Measurements from ENCODE around the gene GAL.
"Not testable (repeated sequence)": the region's sequence is repeated elsewhere in the genome, so short reads cannot be mapped to it uniquely, and the experiment has no call there.

The GAL gene, protein sequence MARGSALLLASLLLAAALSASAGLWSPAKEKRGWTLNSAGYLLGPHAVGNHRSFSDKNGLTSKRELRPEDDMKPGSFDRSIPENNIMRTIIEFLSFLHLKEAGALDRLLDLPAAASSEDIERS

DNA sequence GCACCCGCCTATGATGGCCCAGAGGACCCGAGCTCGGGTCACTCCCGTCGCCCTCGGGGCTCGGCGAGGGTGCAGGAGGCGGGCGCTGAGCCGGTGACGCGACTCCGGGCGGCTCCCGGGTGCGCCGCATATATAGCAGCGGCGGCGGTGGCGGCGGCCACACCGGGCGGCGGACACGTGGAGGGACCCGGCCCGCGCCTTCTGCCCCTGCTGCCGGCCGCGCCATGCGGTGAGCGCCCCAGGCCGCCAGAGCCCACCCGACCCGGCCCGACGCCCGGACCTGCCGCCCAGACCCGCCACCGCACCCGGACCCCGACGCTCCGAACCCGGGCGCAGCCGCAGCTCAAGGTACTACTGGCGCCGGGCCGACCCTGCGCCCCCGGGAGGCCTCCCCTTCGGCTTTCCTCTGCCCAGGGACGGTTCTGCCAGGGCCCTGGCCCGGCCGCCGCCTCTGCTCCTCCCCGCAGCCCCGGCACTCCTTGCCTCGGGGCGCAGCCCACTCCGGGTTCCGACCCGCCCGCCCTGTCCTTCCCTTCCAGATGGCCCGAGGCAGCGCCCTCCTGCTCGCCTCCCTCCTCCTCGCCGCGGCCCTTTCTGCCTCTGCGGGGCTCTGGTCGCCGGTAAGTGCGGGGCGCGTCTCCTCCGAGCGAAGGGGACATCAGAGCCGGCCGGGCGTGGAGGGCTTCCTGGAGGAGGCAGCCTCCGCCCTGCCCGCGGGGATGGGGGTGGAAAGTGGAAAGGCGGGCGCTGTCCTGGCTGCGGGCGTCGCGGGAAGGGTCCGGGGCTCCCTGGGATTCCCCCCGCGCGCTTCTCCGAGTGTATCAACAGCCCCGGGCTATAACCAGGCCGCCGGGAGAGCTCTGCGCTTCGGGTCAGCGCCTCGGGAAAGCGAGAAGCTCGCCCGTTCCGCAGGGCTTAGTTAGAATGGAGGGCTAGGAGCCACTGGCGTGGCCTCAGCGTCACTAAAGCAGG lies at the start of gene GAL:
Gene GAL, plus strand, starts transcription at position 160 of the 972 bp plus-strand sequence. Its CDS starts 380 bp downstream, at position 540.
- DNase-seq (ENCODE audit: low read depth in 2 of 2), result no peak

DNA sequence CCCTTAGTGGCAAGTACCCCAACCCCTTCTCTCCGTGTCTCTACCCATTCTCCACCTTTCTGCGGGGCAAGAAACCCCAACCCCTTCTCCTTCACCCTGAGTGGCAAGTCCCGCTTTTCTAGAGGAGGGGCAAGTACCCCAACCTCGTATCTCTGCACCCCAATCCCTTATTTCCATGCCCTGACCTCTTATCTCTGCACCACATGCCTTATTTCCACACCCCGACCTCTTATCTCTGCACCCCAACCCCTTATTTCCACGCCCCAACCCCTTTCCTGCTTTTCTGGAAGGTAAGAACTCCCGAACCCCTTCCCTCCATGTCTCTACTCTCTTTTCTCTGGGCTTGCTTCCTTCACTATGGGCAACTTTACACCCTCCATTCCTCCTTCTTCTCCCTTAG lies 49.7 kb upstream of the GAL start:
- DNase-seq (ENCODE audit: low read depth in 2 of 2), result not testable (repeated sequence)

DNA sequence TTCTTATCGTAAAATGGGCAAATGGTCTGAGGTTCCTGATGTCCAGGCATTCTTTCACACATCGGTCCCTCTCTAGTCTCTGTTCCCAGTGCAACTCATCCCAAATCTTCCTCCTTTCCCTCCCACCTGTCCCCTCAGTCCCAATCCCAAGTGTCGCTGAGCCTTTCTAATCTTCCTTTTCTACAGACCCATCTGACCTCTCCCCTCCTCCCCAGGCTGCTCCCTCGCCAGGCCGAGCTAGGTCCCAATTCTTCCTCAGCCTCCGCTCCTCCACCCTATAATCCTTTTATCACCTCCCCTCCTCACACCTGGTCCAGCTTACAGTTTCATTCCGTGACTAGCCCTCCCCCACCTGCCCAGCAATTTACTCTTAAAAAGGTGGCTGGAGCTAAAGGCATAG lies 49.2 kb upstream of the GAL start:
- DNase-seq (ENCODE audit: low read depth in 2 of 2), result not testable (repeated sequence)

DNA sequence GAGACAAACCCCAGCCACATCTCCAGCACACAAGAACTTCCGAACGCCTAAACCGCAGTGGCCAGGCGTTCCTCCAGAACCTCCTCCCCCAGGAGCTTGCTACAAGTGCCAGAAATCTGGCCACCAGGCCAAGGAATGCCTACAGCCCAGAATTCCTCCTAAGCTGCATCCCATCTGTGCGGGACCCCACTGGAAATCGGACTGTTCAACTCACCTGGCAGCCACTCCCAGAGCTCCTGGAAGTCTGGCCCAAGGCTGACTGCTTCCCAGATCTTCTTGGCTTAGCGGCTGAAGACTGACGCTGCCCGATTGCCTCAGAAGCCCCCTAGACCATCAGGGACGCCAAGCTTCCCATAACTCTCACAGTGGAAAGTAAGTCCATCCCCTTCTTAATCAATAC lies 48.5 kb upstream of the GAL start:
- not testable (repeated sequence) for DNase-seq (ENCODE audit: low read depth in 2 of 2)

DNA sequence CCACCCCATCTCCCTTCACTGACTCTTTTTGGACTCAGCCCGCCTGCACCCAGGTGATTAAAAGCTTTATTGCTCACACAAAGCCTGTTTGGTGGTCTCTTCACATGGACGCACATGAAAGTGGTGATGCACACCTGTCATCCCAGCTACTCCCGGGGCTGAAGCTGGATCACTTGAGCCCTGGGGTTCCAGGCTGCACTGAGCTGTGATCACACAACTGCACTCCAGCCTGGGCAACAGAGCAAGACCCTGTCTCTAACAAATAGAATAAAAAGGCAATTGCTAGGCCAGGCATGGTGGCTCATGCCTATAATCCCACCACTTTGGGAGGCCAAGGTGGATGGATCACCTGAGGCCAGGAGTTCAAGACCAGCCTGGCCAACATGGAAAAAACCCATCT lies 45.0 kb upstream of the GAL start:
- not testable (repeated sequence) for DNase-seq (ENCODE audit: low read depth in 2 of 2)

DNA sequence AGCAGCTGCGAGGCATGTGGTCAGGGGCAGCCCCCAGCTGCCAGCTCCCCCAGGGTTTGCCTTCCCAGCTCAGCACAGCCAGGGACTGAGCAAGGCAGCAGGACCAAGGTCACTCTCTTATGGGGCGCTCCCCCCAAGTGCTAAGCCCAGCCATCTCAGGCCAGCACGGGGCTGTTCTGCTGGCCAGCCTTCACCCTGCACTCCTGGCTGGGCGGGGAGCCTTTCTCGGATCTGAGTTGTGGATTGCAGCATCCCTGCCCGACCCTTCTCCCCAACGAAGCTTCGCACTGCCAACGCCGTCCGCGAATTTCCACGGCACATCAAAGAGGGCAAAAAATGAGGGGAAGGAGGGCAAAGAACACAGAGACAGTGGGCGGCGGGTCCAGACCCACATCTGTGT lies 42.5 kb upstream of the GAL start:
- no peak for DNase-seq (ENCODE audit: low read depth in 2 of 2)

DNA sequence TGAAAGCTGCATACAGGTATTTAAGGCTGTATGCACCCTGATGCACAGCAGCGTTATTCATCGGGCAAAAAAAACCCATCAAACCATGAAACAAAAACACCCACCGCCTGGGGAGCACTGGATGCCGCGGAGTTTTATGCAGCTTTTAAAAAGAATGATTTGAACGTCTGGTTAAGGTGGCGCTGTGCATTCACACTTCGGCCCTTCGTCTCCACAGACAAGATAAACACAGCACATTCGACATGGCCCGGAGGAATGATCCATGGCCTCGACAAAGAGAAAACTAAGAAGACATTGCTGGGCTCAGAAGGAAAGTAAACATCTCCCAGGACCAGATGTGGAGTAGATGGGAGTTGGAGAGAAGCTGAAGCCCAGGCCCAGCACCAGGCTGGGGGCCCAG lies 40.8 kb upstream of the GAL start:
- no peak for DNase-seq (ENCODE audit: low read depth in 2 of 2)

DNA sequence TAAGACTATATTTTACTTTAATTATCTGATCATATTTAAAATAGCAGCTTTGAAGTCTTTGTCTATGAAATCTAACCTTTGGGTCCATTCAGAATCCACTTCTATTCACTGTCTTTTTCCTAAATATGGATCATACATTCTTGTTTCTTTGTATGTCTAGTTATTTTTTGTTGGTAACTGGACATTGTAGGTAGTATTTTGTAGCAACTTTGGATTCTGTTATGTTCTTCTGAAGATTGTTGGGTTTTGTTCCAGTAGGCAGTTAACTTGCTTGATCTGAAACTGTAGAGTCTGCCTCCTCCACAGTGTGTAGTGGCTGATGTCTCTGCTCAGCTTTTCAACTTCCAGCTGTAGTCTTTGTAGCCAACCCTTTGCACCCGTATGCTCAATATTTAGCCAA lies 37.5 kb upstream of the GAL start:
- no peak for DNase-seq (ENCODE audit: low read depth in 2 of 2)

DNA sequence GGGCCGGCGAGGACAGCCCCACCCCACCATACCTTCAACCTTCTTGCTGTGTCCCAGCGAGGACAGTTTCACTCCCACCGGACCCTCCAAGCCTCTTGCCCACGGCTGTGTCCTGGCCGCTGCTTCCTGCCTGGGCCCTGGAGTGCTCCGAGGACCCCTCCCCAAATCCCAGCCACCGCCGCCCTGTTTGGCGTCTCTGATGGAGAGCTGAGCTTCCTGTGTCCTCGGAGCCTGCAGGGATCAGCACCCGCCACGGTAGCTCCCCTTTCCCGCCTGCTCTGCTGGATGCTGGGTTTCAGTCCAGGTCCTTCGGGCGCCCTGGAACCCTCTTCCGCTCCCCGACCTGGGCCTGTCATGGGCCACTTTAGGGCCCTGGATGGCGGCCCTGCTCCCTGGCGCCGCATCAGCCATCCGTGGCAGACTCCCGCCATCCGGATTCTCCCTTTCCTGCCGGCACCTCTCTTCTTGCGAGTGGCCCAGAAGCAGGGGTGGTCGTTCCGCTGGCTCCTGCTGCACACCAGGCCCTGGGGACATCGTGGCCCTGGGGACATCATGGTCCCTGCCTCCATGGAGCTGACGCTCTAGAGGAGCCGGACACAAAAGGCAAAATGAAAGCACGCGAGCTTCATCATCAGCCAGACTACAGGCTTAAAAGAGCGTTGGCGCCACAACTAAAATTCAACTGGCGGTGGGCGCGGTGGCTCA lies 34.3 kb upstream of the GAL start:
- DNase-seq (ENCODE audit: low read depth in 2 of 2), result no peak

DNA sequence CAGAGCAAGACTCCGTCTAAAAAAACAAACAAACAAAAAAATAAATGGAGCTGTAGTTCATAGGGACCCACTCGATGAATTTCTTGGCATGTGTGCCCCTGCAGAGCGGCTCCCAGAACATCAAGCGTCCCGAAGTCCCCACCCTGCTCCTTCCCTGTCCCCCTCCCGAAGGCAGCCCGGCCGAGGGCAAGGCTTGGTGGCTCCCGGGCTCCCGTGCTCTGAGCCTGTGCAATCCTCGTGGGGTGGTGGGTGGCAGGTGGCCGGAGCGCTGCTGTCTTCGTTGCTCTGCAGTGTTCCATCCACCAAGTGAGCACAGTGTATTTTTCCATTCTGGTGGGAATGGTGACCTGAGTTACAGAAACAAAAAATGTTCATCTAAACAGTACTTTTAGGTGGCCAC lies 33.5 kb upstream of the GAL start:
- no peak for DNase-seq (ENCODE audit: low read depth in 2 of 2)

DNA sequence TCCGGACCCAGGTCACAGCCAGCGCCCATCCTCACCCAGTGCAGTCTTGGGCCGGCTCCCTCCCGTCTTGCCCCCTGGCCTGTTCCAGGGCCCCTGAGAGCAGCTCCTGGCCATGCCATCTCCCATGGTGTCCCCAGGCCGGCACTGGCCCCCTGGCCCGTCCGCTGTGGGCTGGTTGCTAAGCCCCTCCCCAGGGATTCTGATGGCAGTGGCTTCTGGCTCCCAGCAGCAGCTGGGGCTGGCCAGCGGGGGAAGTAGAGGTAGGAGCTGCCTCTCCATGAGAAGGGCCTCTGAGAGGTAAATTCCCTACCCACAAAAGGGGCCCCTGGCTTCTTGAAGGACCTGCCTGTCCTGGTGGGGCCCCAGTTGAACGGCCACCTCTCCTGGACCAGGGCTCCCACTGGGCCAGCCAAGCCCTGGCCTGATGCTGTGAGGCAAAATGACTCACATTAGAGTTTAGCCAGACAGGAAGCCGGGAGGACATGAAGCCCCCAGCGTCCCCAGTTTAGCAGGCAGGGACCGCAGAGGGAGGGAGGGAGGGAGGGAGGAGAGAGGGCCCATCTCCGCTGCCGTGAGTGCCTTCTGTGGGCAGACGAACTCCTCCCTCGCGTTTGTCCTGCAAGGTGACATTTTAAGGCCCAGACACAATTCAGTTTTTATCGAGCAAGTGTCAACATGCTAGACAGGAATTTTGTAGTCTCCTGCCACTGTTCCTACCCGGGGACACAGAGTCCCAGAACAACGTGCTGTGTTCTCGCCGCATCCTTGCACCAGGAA lies 32.9 kb upstream of the GAL start:
- DNase-seq (ENCODE audit: low read depth in 2 of 2), result no peak

DNA sequence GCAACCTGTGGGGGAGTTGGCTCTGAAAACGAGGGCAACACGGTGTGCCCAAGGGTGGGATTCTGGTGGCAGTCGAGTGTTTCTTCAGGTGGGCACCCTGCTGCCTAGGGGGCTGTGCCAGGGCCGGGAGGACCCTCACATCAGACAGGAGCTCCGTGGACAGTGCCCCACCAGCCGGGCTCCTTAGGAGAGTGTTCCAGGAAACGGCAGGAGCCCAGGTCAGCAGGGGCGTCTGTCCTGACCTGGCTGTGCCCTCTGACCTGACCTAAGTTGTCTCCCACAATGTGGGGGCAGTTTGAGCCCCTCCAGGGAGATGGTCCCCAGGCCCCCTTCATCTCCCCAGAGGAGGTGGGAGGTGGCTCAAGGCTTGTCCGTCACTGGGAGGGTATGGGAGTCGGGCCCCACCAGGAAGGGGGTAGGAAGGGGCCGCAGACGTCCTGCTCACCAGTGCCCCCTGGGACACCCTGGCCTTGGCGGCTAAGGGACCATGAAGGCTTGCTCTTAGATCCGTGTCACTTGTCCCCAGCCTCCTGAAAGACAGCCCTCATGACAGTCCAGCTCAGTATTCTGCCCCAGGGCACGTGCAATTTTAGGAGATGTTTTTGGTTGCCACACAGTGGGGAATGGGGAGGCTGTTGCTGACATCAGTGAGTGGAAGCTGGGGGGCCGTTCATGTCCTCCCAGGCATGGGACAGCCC lies 32.2 kb upstream of the GAL start:
- no peak for DNase-seq (ENCODE audit: low read depth in 2 of 2)

DNA sequence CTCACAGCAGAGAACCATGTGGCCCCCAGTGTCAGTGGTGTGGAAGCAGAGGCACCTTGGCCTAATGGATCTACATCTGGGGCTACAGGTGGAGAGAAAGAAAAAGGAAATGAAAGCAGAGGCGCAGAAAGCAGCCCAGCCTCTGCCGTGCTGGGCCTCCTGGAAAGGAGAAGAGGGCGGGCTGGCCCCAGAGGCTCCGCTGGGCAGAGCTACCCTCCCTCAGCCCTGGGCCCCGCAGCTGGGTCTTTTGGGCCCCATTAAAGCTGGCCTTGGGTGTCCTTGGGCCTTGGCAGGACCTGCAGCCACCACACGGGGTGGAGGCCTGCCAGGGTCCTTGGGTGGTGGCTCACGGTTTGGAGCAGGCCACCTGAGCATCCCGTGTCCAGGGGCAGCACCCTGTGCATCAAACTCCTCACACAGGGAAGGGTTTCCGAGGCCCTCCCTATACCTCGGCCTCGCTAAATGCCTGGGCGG lies 31.6 kb upstream of the GAL start:
- DNase-seq (ENCODE audit: low read depth in 2 of 2), result no peak

DNA sequence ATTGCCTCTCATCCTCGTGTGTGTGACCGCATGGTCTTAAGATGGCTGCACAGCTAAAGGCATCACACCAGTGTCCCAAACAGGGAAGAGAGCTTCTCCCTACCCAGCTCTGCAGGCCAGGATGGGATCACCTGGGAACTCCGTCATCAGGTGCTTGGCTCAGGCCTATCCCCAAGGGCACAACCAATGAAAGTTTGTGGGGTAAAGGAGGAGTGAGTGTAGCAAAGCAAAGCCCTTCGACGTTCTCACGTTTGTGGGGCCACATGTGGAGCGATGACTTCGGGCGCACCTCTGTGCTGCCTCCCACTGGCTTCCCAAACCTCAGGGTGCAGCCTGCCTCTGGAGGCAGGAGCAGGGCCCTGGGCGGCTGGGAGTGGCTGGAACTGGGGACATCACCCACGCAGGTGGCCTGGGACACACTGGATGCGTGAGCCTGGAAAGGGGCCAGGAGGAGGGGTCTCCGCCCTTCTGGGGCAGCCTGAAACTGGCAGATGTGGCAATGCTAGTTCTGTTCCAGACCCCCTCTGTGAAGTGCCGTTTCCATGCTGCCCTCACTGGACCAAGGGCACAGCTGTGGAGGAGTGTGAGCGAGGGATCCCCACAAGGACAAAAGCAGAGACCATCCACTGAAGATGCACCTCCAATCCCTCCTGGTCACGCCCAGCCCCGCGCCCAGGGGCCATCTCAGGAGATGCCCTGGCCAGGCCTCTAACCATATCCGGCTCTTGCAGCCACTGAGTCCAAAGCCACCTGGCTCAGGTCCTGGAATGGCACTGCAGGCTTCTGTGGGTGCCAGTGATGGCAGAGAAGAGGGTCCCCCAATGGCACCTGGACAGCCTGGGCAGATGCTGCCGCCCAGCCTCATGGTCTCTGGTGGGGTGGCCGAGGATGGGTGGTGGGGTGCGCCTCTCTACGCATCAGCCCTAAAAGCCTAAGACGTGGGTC lies 30.6 kb upstream of the GAL start:
- no peak for DNase-seq (ENCODE audit: low read depth in 2 of 2)

DNA sequence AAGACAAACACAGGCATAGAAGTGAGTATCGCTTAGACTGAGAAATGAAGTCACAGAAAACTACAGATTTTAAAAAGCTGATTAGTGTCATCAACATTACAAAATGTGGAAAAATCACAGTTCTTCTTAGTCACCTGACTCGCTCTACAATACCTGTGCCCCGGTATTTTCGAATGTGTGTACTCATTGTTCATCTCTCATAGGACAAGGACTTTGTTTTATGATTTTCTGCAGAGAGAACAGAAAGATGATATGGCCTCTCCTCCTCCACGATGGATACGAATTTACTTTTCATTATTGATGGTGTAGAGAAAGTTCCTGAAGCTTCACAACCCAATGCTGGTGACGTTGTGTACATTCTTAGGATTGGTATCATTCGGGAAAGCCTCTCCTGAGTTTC lies 29.4 kb upstream of the GAL start:
- DNase-seq (ENCODE audit: low read depth in 2 of 2), result no peak

DNA sequence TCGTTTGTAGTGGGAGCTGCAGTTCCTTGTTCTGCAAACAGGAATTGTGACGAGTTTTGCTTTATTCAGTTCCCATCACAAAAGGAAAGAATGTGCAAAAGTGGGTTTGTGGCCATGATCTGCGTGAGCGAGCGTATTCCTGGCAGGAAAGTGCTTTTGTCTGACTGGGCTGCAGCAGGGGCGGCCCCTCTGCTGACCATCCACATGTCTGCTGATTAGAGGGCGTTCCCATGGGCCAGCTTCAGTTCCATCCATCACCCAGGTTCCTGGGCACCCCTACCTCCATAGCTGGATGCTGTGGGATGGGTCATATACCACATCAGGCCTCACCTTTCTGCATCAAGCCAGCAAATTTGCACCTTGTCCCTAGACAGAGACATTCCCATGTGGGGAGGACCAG lies 28.9 kb upstream of the GAL start:
- no peak for DNase-seq (ENCODE audit: low read depth in 2 of 2)

DNA sequence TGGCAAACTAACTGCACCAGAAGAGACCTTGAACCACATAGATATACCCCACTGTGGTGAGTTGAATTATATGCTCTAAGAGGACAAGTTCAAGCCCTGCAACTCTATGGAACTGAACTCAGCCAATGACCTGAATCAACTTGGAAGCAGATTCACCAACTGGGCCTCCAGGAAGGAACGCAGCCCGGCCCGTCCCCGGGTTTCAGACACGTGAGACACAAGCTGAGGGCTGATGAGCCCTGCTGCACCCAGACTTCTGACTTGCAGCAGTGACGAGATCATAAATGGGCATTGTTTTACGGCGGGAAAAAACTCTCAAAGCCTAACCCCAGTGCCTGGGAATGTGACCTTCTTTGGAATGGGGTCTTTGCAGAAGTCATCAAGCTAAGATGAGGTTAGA lies 28.5 kb upstream of the GAL start:
- no peak for DNase-seq (ENCODE audit: low read depth in 2 of 2)

DNA sequence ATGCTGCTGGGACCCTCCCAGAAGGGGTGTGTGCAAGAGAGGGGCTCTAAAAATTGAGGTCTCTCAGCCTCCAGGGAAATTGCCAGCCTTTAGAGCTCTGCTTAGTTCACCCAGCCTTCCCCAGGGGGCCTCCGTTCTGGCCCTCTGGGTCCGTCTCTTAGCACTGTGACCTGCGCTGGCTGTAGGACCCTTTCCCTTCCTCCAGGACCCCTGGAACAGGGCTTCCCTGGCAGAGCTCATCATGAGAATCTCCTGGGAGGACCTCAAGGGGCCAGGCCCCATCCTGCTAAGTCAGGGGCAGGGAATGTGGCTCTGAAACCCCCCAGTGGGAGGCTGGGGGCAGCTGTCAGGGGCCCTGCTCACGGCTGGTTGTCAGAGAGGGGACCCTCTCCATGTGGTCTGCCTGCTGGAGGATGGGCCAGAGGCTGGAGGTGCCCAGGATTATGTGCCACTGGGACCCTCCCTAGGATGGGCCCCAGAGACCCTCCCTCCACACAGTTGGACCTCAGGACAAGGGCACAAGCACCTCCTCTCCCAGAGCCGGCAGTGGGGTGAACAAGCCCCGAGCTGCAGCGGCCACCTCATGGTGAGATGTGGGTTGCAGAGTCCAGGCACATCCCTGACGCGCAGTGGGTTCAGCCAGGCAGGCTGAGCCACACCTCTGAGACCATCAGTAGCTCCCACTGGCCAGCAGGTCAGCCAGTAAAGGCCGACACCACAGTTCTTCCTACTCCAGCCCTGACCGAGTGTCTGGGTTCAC lies 27.1 kb upstream of the GAL start:
- DNase-seq (ENCODE audit: low read depth in 2 of 2), result no peak

DNA sequence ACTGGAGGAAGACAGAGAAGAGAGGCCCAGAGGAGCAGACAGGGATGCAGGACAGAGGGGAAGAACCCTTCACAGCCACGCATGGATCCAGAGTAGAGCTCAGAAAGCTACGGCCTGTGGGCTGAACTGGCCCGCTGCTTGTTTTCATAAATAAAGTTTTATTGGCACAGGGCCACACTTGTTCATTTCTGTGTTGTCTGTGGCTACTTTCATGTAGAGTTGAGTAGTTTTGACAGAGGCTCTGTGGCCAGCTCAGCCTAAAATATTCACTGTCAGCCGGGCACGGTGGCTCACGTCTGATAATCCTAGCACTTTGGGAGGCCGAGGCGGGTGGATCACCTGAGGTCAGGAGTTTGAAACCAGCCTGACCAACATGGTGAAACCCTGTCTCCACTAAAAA lies 26.2 kb upstream of the GAL start:
- no peak for DNase-seq (ENCODE audit: low read depth in 2 of 2)
